Measurements from ENCODE around the gene ENOX1.

GRCh38 chr13:43448605-43449336, 338.0 kb downstream of the ENOX1 start:
- TF ChIP-seq POLR2A (IDR thresholded peaks at IDR 0.05; ENCODE audit: low read length), result no peak
- no peak for TF ChIP-seq JUNB (IDR thresholded peaks at IDR 0.05)
- TF ChIP-seq CTCF (IDR thresholded peaks at IDR 0.05), result no peak
- TF ChIP-seq HOXB5 (CRISPR knock-in tag; IDR thresholded peaks at IDR 0.05), result no peak
- no peak for TF ChIP-seq CHD2 (IDR thresholded peaks at IDR 0.05; ENCODE audit: low read length, partially characterized antibody)
- TF ChIP-seq RARB (CRISPR knock-in tag; IDR thresholded peaks at IDR 0.05), result no peak
- TF ChIP-seq RAD21 (conservative IDR thresholded peaks at IDR 0.05 in 1 of 2, IDR thresholded peaks at IDR 0.05 in 1 of 2), result no peak
- no peak for TF ChIP-seq MAX (IDR thresholded peaks at IDR 0.05)
- no peak for TF ChIP-seq ESRRA (IDR thresholded peaks at IDR 0.05; ENCODE audit: borderline replicate concordance, low read length)
- no peak for TF ChIP-seq USF2 (IDR thresholded peaks at IDR 0.05)
